ENCODE measurements around the gene GLB1L2.

DNA sequence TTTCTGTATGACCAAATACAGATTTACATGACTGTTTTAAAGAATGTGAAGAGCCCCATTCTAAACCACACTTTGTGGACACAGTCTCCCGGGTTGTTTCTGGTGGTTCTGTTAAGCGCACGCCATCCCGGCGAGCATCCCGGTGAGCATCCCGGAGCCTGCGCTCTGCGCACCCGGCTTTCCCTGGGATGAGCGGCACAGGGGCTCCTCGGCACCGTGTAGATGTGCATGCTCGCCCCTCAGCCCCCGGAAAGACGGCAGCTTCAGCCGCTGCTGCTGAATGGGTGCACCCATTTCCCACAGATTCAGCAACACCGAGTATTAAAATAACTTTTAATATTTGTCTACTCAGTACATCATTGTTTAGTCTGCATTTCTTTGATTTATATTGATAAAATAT is 36.0 kb downstream of the GLB1L2 start:
- TF ChIP-seq LEF1 (IDR thresholded peaks at IDR 0.05; ENCODE audit: borderline replicate concordance) (no peak), FOXM1 (IDR thresholded peaks at IDR 0.05; ENCODE audit: borderline replicate concordance) (no peak), HDGF (IDR thresholded peaks at IDR 0.05; ENCODE audit: borderline replicate concordance) (no peak), SP1 (IDR thresholded peaks at IDR 0.05) (no peak), FOXK2 (IDR thresholded peaks at IDR 0.05) (no peak), SUZ12 (IDR thresholded peaks at IDR 0.05) (no peak), PKNOX1 (IDR thresholded peaks at IDR 0.05) (no peak), ZNF384 (IDR thresholded peaks at IDR 0.05) (no peak), BHLHE40 (IDR thresholded peaks at IDR 0.05; ENCODE audit: borderline replicate concordance) (no peak), ELF4 (IDR thresholded peaks at IDR 0.05) (no peak), CTBP1 (IDR thresholded peaks at IDR 0.05; ENCODE audit: borderline replicate concordance) (no peak)
